Thyroid gland (tissue), 4 donors: Measurements from ENCODE around the gene L1CAM.

ENCODE experiments used
- POLR2A ChIP-seq, 2 donors: fragments of 450-650 bp; IDR thresholded peaks; one replicate each; pipeline ENCODE4 v1.6.1; 2017; ENCODE audit warnings: antibody characterized with exemption in 2 of 2, mild to moderate bottlenecking in 2 of 2, moderate library complexity in 1 of 2
- TF ChIP-seq, protein P1 (sequence below), 6 experiments: fragments of 200-600 bp in 3 of 6; fragments of 450-650 bp in 3 of 6; sonication (generic) in 3 of 6; IDR thresholded peaks; one replicate each; pipeline ENCODE4 v1.5.1; 2016 to 2019; ENCODE audit warnings: antibody characterized with exemption in 6 of 6, mild to moderate bottlenecking in 2 of 6, inconsistent platforms in 1 of 6, moderate library complexity in 1 of 6

DNA sequence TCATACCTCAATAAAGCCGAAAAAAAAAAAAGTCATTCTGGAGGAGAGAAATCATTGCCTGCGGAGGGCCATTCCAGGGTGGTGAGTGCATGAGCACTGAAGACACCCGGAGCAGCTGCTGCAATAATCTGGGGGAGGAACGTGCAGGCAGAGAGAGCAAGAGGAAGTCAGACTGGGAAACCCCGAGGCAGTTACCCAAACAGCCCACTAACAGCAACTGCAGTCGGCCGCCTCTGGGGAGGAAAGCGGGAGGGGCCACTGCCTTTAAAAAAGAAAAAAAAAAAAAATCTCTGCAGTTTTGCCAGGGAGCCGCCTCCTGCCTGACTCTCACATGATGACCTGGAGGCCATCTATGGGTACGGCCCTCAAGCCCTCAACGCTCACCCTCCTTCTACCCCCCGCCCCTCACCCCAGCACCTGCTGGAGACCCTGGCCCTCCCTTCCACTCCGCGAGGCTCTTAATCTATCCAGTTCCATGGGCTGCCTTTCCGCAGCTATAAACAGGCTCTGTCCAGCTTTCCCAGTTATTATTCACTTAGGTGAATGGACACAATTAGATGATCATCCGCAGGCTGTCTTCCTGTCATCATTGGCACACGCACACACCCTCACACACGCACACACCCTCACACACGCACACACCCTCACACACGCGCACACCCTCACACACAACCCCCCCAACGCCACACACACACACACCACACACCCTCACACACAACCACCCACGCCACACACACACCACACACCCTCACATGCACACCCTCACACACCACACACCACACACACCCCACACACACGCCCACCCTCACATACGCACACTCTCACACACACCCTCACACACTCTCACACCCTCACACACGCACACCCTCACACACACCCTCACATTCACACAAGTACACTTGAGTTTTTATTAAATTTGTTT, 15.1 kb upstream of the L1CAM start:
- TF ChIP-seq, protein P1, sequence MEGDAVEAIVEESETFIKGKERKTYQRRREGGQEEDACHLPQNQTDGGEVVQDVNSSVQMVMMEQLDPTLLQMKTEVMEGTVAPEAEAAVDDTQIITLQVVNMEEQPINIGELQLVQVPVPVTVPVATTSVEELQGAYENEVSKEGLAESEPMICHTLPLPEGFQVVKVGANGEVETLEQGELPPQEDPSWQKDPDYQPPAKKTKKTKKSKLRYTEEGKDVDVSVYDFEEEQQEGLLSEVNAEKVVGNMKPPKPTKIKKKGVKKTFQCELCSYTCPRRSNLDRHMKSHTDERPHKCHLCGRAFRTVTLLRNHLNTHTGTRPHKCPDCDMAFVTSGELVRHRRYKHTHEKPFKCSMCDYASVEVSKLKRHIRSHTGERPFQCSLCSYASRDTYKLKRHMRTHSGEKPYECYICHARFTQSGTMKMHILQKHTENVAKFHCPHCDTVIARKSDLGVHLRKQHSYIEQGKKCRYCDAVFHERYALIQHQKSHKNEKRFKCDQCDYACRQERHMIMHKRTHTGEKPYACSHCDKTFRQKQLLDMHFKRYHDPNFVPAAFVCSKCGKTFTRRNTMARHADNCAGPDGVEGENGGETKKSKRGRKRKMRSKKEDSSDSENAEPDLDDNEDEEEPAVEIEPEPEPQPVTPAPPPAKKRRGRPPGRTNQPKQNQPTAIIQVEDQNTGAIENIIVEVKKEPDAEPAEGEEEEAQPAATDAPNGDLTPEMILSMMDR (IDR thresholded peaks at IDR 0.05): no peak
- TF ChIP-seq POLR2A (IDR thresholded peaks at IDR 0.05): no peak
